Naive thymus-derived CD4-positive, alpha-beta T cell (primary cell): ENCODE data around the gene NPEPPS. TPM values are rescaled to one million over a fixed set of nuclear protein-coding genes. Genes with fewer than 3 reads are reported as not detected.
A peak's percentile ranks its signal among the peaks of the same experiment; 100 is the strongest.

Experiments used
- ATAC-seq: fragments of 150-1000 bp; cut with Tn5 transposase; 2 replicates; pipeline ENCODE4 v1.10.0; 2021; ENCODE audit warnings: mild to moderate bottlenecking, moderate library complexity
- CTCF ChIA-PET: fragments of 350-600 bp; sonication (Branson Sonifier 250); formaldehyde crosslinking; loops from one replicate; lab custom pipeline; 2021; ENCODE audit warnings: antibody characterized with exemption; lab: Charles Lee
- POLR2A ChIA-PET: fragments of 350-600 bp; sonication (Branson Sonifier 250); formaldehyde crosslinking; loops from one replicate; lab custom pipeline; 2021; ENCODE audit warnings: antibody characterized with exemption, inconsistent platforms; lab: Charles Lee
- DNase-seq, 9 donors: peaks; one replicate each; pipeline versions ENCODE4 v3.0.0 to v3.0.0-alpha.2; 2020 to 2022; ENCODE audit warnings: mixed read lengths in 1 of 9
- H3K27ac ChIP-seq: one replicate; pipeline ENCODE4 v1.7.0; 2013; ENCODE audit warnings: mild to moderate bottlenecking, low read depth, low read length, moderate library complexity
- H3K27me3 ChIP-seq, 2 donors: one replicate each; pipeline ENCODE4 v1.7.0; 2013; ENCODE audit warnings: low read length in 2 of 2, mild to moderate bottlenecking in 2 of 2, moderate library complexity in 2 of 2; ENCODE audit not compliant: control insufficient read depth in 2 of 2, insufficient read depth in 2 of 2
- H3K36me3 ChIP-seq, 3 experiments: 1 replicate in 2 of 3; 2 replicates in 1 of 3; pipeline ENCODE4 v1.7.0; 2013; ENCODE audit warnings: low read length in 3 of 3, mild to moderate bottlenecking in 3 of 3, moderate library complexity in 1 of 3; ENCODE audit not compliant: insufficient read depth in 3 of 3, control insufficient read depth in 2 of 3
- H3K4me1 ChIP-seq, 2 donors: one replicate each; pipeline ENCODE4 v1.7.0; 2013; ENCODE audit warnings: low read length in 2 of 2, mild to moderate bottlenecking in 2 of 2, moderate library complexity in 1 of 2; ENCODE audit not compliant: control insufficient read depth in 2 of 2, insufficient read depth in 2 of 2
- H3K4me3 ChIP-seq: 2 replicates; pipeline ENCODE4 v1.7.0; 2013; ENCODE audit warnings: mild to moderate bottlenecking, low read length
- H3K9me3 ChIP-seq, 3 experiments: 1 replicate in 2 of 3; 2 replicates in 1 of 3; pipeline ENCODE4 v1.7.0; 2013; ENCODE audit warnings: low read length in 3 of 3; ENCODE audit not compliant: control insufficient read depth in 2 of 3
- H3K27ac Mint-ChIP-seq, 9 donors: one replicate each; pipeline ENCODE4 v1.8.0; 2020 to 2022; ENCODE audit warnings: mixed read lengths in 9 of 9, mild to moderate bottlenecking in 8 of 9, moderate library complexity in 5 of 9, inconsistent platforms in 2 of 9
- H3K27me3 Mint-ChIP-seq, 5 donors: one replicate each; pipeline ENCODE4 v1.8.0; 2021 to 2022; ENCODE audit warnings: mixed read lengths in 5 of 5, mild to moderate bottlenecking in 1 of 5
- H3K36me3 Mint-ChIP-seq, 5 donors: one replicate each; pipeline ENCODE4 v1.8.0; 2020 to 2022; ENCODE audit warnings: mixed read lengths in 5 of 5, mild to moderate bottlenecking in 3 of 5, inconsistent platforms in 1 of 5
- H3K4me1 Mint-ChIP-seq, 7 donors: one replicate each; pipeline ENCODE4 v1.8.0; 2020 to 2022; ENCODE audit warnings: mixed read lengths in 7 of 7, mild to moderate bottlenecking in 3 of 7, inconsistent platforms in 1 of 7
- H3K4me3 Mint-ChIP-seq, 10 donors: one replicate each; pipeline ENCODE4 v1.8.0; 2020 to 2022; ENCODE audit warnings: mild to moderate bottlenecking in 10 of 10, mixed read lengths in 10 of 10, moderate library complexity in 6 of 10, inconsistent platforms in 2 of 10
- H3K9me3 Mint-ChIP-seq, 11 donors: one replicate each; pipeline ENCODE4 v1.8.0; 2020 to 2022; ENCODE audit warnings: mixed read lengths in 11 of 11, mild to moderate bottlenecking in 4 of 11, inconsistent platforms in 1 of 11, moderate library complexity in 1 of 11
- intact Hi-C, 2 donors: fragments of 100-400 bp; cut with micrococcal nuclease; formaldehyde crosslinking; loops; one replicate each; pipeline ENCODE4 v1.15.1; 2023
- polyA plus RNA-seq, 2 donors: library from polyadenylated mRNA; unstranded; fragments of 300-500 nt; fragmentation: Illumina TruSeq; gene quantifications; one replicate each; pipeline ENCODE4 v1.2.3, GENCODE V29; 2021
- total RNA-seq, 6 experiments: library from RNA in 5 of 6; stranded (reverse) in 5 of 6; gene quantifications; 1 replicate in 5 of 6; 2 replicates in 1 of 6; pipeline ENCODE4 v1.2.3 and lab custom pipeline; 2021 to 2026

Gene NPEPPS
- total and polyA plus RNA-seq, 7 experiments from 2014 or later: 33.6 to 129 (median 87.6) TPM

DNA sequence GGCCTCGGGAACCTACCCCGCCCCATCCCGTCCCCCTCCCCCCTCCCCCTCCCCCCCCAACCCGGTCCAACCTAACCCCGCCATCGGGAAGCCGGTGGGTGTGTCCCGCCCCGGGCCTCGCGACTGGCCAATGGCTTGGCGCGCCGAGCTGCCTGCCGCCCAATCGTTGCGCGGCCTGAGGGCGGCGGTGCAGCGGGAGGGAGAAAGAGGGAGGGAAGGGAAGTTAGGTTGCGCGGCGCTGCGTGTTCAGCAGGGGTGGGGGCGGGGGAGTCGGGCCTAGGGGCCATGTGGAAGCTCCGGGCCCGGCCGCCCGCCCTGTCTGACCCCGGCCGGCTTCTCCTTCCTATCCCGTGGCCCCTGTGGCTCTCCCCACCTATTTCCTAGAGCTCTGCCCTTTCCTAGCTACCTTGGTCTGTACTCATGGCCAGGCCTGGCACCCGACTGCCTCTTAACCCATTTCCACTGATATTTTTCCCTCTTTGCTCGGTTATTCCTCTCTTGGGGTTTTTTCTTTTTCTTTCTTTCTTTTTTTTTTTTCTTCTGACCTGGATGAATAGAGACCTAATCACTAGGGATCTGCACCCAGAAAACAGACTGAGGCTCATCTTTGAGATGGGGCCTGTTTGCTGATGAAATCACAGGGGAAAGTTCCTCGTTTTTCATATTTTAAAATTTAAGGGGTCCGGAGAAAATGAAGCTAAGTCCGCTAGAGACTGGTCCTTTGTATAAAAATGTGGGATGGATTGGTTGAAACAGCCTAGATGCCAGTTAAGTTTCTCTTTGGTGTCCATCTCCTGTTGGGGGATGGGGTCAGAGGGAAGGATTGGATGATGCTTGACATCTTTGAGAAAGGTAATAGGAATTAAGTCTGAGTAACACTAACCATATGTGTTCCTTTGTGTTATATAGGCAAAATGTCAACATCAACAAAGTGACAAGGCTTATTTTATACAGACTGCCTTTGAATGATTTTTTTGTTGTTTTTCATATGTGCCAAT lies 119.9 kb downstream of the NPEPPS start:
- peak overlapping the region; percentile 80 for H3K27ac ChIP-seq
- Mint-ChIP-seq H3K4me3 (peak overlapping the region; percentile 90 to 100 (median 94)), H3K27me3 (no peaks in the 10 kb centered on the region), H3K27ac (peak overlapping the region; percentile 87 to 95 (median 91)), H3K36me3 (peaks cover 0 to 41% (median 12%) of the 10 kb centered on the region in 5 donors), H3K4me1 (peaks cover 35 to 74% (median 60%) of the 10 kb centered on the region in 7 donors), H3K9me3 (peaks cover 0 to 3% (median 0%) of the 10 kb centered on the region in 11 donors)
- POLR2A ChIA-PET: interaction anchor here (0.6 to 5.3 kb wide), 9 partner anchors 10 to 462 kb away, joined by 3 to 92 read pairs (median 4); partner anchors contain the start of genes EFCAB13, LRRC46, MRPL10 and TBX21
- peaks cover 26 to 42% of the 10 kb centered on the region in 2 donors for H3K4me1 ChIP-seq
- peak; percentile 66 for ATAC-seq
- H3K36me3 ChIP-seq: peaks cover 14 to 39% (median 16%) of the 10 kb centered on the region in 3 experiments
- DNase-seq: peak; percentile 76 to 95 (median 87)
- intact Hi-C loops: no loop called here
- CTCF ChIA-PET: interaction anchor here (0.6 to 2.1 kb wide), 6 partner anchors 7 to 1720 kb away, joined by 3 to 18 read pairs (median 4); no protein-coding TSS in a partner anchor
- no peaks in the 10 kb centered on the region for H3K9me3 ChIP-seq
- H3K4me3 ChIP-seq: peak overlapping the region; percentile 55
- no peaks in the 10 kb centered on the region for H3K27me3 ChIP-seq

DNA sequence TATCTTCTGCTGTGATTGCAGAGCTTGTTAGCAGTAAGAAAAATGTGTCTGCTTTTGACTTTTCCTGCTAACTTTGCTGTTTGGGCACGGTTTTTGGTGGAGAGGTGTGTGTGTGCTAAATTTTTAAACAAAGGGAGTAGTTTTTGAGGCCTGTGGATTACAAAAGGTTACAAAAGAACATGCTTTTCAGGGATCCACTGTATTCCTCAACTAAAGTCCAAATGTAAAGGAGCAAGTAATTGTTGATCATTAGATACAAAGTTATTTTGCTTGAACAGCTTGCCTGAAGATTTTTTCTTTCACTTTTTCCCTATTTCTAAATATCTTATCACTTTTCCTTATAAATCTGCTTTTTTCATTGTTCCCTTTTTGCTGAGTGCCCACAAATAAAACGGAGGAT lies 120.8 kb downstream of the NPEPPS start:
- ChIA-PET POLR2A (interaction anchor here (0.6 to 5.3 kb wide), 4 partner anchors 10 to 463 kb away, joined by 3 to 92 read pairs (median 4); no protein-coding TSS in a partner anchor), CTCF (interaction anchor here (1.1 to 1.5 kb wide), 2 partner anchors 12 to 36 kb away, joined by 3 to 4 read pairs; no protein-coding TSS in a partner anchor)
- ATAC-seq: no peak
- Mint-ChIP-seq H3K9me3 (peaks cover 0 to 3% (median 0%) of the 10 kb centered on the region in 11 donors), H3K27ac (peak overlapping the region; percentile 61 to 95 (median 89)), H3K4me1 (peaks cover 35 to 76% (median 65%) of the 10 kb centered on the region in 7 donors), H3K36me3 (peaks cover 0 to 45% (median 13%) of the 10 kb centered on the region in 5 donors), H3K27me3 (no peaks in the 10 kb centered on the region), H3K4me3 (peak overlapping the region in 9 of 10 donors; percentile 5 to 96 (median 92))
- Histone ChIP-seq H3K27me3 (no peaks in the 10 kb centered on the region), H3K4me1 (peaks cover 26 to 42% of the 10 kb centered on the region in 2 donors), H3K27ac (peak overlapping the region; percentile 6), H3K36me3 (peaks cover 14 to 47% (median 19%) of the 10 kb centered on the region in 3 experiments), H3K9me3 (no peaks in the 10 kb centered on the region), H3K4me3 (no peak overlapping the region)
- intact Hi-C loops: no loop called here
- no peak for DNase-seq

DNA sequence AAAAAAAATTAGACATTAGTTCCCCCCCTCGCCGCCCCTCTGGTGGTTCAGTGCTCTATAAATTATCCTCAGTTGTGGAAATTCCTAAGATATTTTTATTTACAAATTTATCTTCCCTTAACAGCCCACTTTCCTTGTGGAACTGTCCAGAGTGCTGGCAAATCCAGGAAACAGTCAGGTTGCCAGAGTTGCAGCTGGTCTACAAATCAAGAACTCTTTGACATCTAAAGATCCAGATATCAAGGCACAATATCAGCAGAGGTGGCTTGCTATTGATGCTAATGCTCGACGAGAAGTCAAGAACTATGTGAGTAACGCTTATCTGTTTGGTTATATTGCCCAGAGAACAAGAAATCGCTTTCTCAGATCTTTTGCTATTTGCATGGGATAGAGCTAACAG lies 121.7 kb downstream of the NPEPPS start:
- Histone ChIP-seq H3K4me3 (no peak overlapping the region), H3K27ac (peak overlapping the region; percentile 6), H3K36me3 (peaks cover 22 to 56% (median 27%) of the 10 kb centered on the region in 3 experiments), H3K27me3 (no peaks in the 10 kb centered on the region), H3K4me1 (peaks cover 26 to 42% of the 10 kb centered on the region in 2 donors), H3K9me3 (no peaks in the 10 kb centered on the region)
- ChIA-PET POLR2A (interaction anchor here (1.1 to 5.3 kb wide), 2 partner anchors 9 to 23 kb away, joined by 4 to 92 read pairs; no protein-coding TSS in a partner anchor), CTCF (no interaction called here)
- peak overlapping the region in 4 of 10 donors; percentile 32 to 79 (median 36) for H3K4me3 Mint-ChIP-seq
- intact Hi-C loops: no loop called here
- H3K36me3 Mint-ChIP-seq: peaks cover 0 to 53% (median 17%) of the 10 kb centered on the region in 5 donors
- H3K9me3 Mint-ChIP-seq: peaks cover 0 to 3% (median 0%) of the 10 kb centered on the region in 11 donors
- peak overlapping the region in 4 of 9 donors; percentile 5 to 95 (median 56) for H3K27ac Mint-ChIP-seq
- no peaks in the 10 kb centered on the region for H3K27me3 Mint-ChIP-seq
- ATAC-seq (no peak), DNase-seq (no peak)
- H3K4me1 Mint-ChIP-seq: peaks cover 31 to 79% (median 68%) of the 10 kb centered on the region in 7 donors

DNA sequence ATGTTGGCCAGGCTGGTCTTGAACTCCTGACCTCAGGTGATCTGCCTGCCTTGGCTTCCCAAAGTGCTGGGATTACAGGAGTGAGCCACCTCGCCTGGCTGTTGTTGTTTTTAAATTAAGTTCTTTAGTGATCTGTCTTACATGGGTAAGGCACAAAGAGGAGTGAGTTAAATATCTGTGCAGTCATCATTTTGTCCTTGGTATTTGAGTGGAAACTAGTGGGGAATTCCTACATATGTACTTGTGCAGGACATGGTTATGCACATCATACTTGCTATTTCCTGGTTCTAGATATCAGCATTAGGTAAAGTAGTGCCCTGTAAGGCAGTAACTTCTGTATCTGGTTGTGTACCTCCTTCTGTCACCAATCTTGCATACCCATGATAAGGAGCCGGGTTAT lies 122.5 kb downstream of the NPEPPS start:
- ATAC-seq: no peak
- DNase-seq: no peak
- ChIA-PET POLR2A (interaction anchor here (0.7 to 5.3 kb wide), 3 partner anchors 8 to 35 kb away, joined by 3 to 92 read pairs (median 5); no protein-coding TSS in a partner anchor), CTCF (interaction anchor here (0.7 kb wide), 2 partner anchors 45 to 410 kb away, joined by 3 to 6 read pairs; no protein-coding TSS in a partner anchor)
- Mint-ChIP-seq H3K27ac (peak overlapping the region in 6 of 9 donors; percentile 36 to 95 (median 59)), H3K27me3 (no peaks in the 10 kb centered on the region), H3K4me3 (peak overlapping the region in 3 of 10 donors; percentile 39 to 68 (median 57)), H3K4me1 (peaks cover 32 to 81% (median 69%) of the 10 kb centered on the region in 7 donors), H3K9me3 (peaks cover 0 to 3% (median 0%) of the 10 kb centered on the region in 11 donors), H3K36me3 (peaks cover 2 to 57% (median 21%) of the 10 kb centered on the region in 5 donors)
- H3K9me3 ChIP-seq: no peaks in the 10 kb centered on the region
- H3K27me3 ChIP-seq: no peaks in the 10 kb centered on the region
- peaks cover 26 to 37% of the 10 kb centered on the region in 2 donors for H3K4me1 ChIP-seq
- H3K36me3 ChIP-seq: peaks cover 28 to 65% (median 36%) of the 10 kb centered on the region in 3 experiments
- no peak overlapping the region for H3K4me3 ChIP-seq
- intact Hi-C loops: no loop called here
- no peak overlapping the region for H3K27ac ChIP-seq

DNA sequence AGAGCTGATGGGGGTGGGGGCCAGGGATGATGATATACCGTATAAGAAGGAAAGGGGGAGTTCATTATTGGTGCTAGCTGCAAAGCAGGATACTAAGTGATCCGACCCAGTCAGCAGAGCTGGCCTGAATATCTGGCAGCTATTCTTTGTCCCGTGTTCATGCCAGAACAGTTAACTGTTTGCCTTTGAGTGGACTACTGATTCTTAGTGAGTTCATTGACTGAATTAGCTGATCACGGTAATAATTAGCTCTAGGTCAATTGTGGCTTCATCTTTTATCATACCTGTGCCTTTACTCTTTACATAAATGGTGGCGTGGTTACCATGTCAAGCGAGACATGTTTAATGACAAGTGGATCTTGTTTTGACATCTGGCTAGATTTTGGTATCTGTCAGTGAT lies 124.1 kb downstream of the NPEPPS start:
- Histone ChIP-seq H3K27ac (no peak overlapping the region), H3K27me3 (no peaks in the 10 kb centered on the region), H3K36me3 (peaks cover 28 to 64% (median 39%) of the 10 kb centered on the region in 3 experiments), H3K4me3 (no peak overlapping the region), H3K9me3 (no peaks in the 10 kb centered on the region), H3K4me1 (peaks cover 30 to 33% of the 10 kb centered on the region in 2 donors)
- Mint-ChIP-seq H3K36me3 (peaks cover 5 to 62% (median 26%) of the 10 kb centered on the region in 5 donors), H3K9me3 (no peaks in the 10 kb centered on the region), H3K27me3 (no peaks in the 10 kb centered on the region), H3K4me1 (peaks cover 37 to 80% (median 71%) of the 10 kb centered on the region in 7 donors), H3K27ac (peak overlapping the region in 8 of 9 donors; percentile 30 to 86 (median 67)), H3K4me3 (peak overlapping the region in 1 of 10 donors; percentile 44)
- ChIA-PET POLR2A (interaction anchor here (1.7 kb wide), 1 partner anchor 11 kb away, joined by 5 read pairs; no protein-coding TSS in a partner anchor), CTCF (interaction anchor here (1.3 to 1.8 kb wide), 2 partner anchors 9 to 11 kb away, joined by 3 to 13 read pairs; no protein-coding TSS in a partner anchor)
- DNase-seq: no peak
- ATAC-seq: no peak
- intact Hi-C loops: no loop called here
